ENCODE results near the gene CD82.
A peak's percentile ranks its signal among the peaks of the same experiment; 100 is the strongest.
"Not testable (repeated sequence)": the region's sequence is repeated elsewhere in the genome, so short reads cannot be mapped to it uniquely, and the experiment has no call there.

Gene CD82

GRCh38 chr11:44638032-44638431 lies 72.6 kb downstream of the CD82 start:
- DNase-seq: no peak

GRCh38 chr11:44643217-44643616 lies 77.8 kb downstream of the CD82 start:
- DNase-seq: no peak

DNA sequence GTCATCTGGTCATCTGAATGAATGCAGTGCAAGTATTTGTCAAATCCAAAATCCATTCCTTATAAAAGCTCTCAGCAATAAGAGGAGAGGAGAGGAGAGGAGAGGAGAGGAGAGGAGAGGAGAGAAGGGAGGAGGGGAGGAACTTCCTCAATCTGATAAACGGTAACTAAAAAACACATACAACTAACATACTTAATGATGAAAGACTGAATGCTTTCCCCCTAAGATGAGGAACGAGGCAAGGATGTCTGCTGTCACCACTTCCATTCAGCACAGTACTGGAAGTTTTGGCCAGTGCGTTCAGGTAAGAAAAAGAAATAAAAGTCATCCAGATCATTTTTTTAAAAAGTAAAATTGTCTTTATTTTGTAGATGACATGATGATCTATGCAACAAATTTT lies 80.4 kb downstream of the CD82 start:
- no peak for DNase-seq

DNA sequence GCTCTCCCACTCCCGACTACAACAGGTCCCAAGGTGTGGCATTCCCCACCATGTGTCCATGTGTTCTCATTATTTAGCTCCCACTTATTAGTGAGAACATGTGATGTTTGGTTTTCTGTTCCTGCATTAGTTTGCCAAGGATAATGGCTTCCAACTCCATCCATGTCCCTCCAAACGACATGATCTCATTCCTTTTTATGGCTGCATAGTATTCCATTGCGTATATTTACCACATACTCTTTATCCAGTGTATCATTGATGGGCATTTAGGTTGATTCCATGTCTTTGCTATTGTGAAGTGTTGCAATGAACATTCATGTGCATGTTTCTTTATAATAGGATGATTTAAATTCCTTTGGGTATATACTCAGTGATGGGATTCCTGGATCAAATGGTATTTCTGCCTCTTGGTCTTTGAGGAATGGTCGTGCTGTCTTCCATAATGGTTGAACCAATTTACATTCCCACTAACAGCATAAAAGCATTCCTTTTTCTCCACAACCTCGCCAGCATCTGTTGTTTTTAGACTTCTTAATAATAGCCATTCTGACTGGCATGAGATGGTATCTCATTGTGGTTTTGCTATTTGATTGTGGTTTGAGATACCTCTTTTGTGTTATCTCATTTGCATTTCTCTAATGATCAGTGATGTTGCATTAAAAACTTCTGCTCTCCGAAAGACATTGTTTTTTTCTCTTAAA lies 81.9 kb downstream of the CD82 start:
- DNase-seq: not testable (repeated sequence)

GRCh38 chr11:44648109-44648508 lies 82.6 kb downstream of the CD82 start:
- no peak for DNase-seq

GRCh38 chr11:44651535-44652155 lies 86.2 kb downstream of the CD82 start:
- DNase-seq: no peak

- DNase-seq: no peak
These were observed 87.6 kb downstream of the CD82 start for GRCh38 chr11:44652901-44653644.

GRCh38 chr11:44654057-44654456 lies 88.6 kb downstream of the CD82 start:
- DNase-seq: no peak

DNA sequence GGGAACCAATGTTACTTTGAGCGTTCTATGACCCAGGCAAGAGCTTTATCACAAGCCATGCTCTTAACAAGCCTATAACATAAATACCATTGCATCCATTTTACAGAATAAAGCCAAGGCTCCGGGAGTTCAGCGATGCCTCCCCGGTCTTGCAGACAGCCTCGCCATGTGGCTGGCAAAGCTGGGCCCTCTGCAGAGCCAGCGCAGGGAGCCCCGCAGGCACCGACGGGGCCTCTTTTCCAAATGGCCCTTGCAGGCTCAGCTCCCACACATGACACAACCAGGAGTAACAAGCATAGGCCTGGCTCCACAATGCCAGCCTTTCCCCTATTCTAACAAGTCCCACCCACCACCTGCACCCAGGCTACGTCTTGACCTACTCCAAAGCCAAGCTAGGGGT lies 89.1 kb downstream of the CD82 start:
- DNase-seq: no peak

DNA sequence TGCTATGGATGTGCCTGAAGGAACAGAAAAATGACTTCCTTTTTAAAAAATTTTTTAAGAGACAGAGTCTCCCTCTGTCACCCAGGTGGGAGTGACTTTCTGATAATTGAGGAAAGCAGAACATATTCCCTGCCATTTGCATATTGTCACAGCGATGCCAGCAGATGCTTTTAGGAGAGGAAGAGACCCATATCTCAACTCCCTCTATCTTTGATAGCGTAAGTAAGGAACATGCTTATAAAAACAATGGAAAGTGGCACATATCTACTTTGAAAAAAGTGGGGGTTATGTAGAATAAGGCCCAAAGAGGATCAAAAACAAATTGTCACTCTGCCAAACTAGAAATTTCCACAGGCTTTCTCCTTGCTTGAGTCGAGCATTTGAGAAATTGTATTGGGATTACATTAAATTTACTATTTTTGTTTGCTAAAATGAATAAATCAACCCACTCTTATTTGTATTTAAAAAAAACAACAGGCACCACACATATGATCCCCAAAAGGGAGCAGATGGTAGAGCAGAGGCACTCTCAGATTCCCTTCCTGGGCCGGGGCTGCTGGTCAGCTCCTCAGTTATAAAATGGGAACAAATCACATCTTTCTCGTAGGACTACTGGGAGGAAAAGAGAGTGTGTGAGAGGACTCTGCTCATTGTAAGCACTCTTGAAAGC lies 92.5 kb downstream of the CD82 start:
- DNase-seq: no peak

GRCh38 chr11:44658506-44658850 lies 93.0 kb downstream of the CD82 start:
- DNase-seq: peak; percentile 52

DNA sequence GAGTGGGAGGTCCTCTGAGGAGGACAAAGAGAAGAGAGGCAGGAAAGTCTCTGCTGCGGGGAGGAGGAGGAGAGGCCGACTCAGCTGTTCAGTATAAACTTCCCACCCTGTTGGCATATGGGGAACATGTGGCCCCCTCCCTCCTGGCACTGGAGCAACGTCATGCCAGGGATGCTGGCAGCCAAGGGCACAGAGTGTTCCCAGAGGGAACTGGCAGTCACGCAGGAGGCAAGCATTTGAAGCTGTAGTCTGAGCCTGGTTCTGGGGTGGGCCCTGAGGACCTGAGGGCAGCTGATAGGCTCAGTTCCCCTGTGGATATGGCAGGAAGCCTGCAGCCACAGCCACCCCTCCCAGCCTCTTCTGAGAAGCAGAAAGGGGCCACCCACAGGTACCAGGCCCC lies 94.2 kb downstream of the CD82 start:
- DNase-seq: no peak

DNA sequence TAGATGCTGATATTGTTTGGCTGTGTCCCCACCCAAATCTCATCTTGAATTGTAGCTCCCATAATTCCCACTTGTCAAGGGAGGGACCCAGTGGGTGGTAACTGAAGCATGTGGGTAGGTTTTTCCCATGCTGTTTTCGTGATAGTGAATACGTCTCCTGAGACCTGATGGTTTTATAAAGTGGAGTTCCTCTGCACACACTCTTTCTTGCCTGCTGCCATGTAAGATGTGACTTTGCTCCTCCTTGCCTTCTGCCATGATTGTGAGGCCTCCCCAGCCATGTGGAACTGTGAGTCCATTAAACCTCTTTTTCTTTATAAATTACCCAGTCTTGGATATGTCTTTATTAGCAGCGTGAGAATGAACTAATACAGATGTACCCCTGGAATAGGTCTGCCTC lies 95.1 kb downstream of the CD82 start:
- not testable (repeated sequence) for DNase-seq

DNA sequence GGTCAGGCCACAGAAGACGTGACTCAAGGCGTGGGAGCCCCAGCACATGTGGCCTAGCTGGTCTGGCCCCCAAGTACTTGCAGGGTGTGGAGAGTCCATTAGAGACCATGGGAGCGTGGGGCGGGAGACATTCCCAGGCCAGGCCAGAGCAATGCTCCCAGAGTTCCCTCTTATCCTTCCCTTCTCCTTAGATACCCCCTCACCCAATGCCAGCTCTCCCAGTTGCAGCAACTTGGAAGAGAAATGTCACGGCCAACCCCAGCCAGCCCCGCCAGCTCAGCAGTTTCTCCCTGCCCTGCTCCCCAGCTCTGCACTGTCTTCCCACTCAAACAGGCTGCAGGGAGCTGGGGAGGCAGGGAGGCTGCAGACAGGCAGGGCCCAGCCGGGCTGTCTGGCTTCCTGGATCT lies 95.9 kb downstream of the CD82 start:
- no peak for DNase-seq
